Germinal center (tissue), 1 donor: ENCODE data around the gene VWDE.
"Not testable (repeated sequence)": the region's sequence is repeated elsewhere in the genome, so short reads cannot be mapped to it uniquely, and the experiment has no call there.

Experiments used
- DNase-seq: peaks from one replicate; pipeline ENCODE4 v3.0.0; 2012; ENCODE audit warnings: mixed read lengths, low spot score

Gene VWDE

GRCh38 chr7:12403287-12404181, at the start of gene VWDE:
TSS of gene VWDE (minus strand) at chr7:12403865. CDS start at chr7:12403716, 149 bp downstream.
- peak; percentile 16 for DNase-seq

DNA sequence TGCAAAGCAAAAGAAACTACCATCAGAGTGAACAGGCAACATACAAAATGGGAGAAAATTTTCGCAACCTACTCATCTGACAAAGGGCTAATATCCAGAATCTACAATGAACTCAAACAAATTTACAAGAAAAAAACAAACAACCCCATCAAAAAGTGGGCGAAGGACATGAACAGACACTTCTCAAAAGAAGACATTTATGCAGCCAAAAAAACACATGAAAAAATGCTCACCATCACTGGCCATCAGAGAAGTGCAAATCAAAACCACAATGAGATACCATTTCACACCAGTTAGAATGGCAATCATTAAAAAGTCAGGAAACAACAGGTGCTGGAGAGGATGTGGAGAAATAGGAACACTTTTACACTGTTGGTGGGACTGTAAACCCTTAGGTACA, 49.5 kb upstream of the VWDE start:
- DNase-seq: not testable (repeated sequence)

GRCh38 chr7:12450615-12451014, 47.0 kb upstream of the VWDE start:
- DNase-seq: no peak

DNA sequence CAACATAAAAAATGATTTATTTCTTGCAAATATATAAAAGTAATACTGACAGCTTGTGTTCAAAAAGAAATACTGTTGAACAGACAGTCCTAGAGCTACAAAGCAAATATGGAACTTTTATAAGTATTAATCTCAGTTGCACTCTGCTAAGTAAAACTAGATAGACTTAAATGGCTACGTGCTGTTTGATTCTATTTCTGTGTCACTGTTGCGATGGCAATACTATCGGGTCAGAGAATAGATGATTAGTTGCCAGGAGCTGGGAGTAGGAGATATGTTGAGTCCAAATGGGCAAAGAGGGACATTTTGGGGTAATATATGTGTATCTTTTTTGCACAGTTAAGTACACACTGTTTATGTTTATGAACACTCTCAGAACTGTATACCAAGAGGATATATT, 41.1 kb upstream of the VWDE start:
- DNase-seq: no peak

DNA sequence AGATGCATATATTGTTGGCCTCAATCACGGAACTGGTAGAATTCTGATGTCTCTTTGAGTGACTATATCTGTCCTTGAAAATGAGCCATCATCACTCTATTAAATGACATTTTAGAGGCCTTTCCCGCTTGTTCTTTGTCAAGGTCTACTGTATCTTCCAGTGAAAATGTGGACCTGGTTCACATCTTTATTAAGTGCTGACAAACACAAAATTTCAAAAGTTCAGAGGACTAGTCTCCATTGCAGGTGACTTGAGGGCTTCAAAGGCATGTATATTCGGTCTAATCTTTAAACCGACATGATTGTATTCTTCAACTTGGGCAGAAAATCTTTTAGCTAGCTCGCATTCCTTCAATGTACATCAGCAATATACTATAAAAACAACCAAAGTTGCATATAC, 36.6 kb upstream of the VWDE start:
- no peak for DNase-seq

DNA sequence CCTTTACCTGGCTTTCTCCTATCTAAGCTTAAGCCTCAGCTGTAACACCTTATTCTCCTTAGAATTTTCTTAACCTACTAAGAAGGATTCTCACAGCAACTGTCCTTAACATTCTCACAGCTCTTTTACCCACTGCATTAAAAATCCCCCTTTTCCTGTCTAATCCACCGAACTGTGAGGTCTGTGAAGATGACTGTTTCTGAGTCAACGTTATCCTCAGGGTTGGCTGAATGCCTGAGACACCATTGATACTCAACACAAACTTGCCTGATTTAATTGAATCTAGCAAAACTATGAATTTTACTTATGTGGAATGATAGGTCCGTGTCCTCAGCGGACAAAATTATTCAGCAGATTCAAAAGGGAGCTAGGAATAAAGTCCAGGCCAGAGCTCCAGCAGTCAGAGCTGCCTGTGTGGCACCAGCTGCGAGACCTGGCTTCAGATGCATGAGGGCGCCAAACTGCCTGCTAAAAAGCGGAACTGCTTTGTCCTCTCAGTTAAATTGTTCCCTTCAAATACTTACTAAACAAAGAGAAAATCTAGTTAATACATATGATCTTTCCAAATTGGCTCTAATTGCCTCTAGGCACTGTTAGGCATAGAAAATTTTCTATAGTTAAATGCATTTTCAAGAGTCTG, 33.4 kb upstream of the VWDE start:
- DNase-seq: no peak

DNA sequence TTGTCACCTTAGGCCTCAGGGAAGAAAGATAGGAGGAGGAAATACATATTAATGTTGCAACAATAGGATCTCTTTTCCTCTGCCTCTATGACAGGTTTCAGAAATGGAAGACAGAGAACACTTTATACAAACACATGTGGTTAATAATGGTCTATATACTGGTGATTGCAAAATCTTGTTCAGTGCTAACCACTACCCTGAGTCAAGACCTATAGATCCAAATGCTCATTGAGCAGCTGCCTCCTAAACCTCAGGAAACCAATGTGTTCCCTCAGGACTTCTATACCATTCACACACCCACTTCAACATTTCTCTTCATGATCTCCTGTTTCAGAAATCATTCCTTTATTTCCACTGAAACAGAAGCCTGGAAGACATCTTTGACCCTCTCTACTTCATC, 32.5 kb upstream of the VWDE start:
- no peak for DNase-seq

GRCh38 chr7:12434012-12434642, 30.5 kb upstream of the VWDE start:
- DNase-seq: peak; percentile 3

DNA sequence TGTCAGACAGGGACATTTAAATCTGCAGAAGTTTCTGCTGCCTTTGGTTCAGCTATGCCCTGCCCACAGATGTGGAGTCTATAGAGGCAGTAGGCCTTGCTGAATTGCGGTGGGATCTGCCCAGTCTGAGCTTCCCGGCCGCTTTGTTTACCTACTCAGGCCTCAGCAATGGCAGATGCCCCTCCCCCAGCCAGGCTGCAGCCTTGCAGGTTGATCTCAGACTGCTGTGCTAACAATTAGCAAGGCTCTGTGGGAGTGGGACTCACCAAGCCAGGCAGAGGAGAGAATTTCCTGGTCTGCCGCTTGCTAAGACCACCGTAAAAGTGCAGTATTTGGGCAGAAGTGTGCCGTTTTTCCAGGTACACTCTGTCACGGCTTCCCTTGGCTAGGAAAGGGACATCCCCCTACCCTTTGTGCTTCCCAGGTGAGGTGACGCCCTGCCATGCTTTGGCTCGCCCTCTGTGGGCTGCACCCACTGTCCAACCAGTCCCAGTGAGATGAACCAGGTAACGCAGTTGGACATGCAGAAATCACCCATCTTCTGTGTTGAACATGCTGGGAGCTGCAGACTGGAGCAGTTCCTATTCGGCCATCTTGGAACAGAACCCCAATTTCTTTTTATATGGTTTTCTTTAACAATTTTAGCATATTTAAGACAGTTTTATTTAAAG, 28.4 kb upstream of the VWDE start:
- no peak for DNase-seq

GRCh38 chr7:12425311-12425710, 21.6 kb upstream of the VWDE start:
- no peak for DNase-seq

- DNase-seq: no peak
Measured at GRCh38 chr7:12423997-12424745, 20.5 kb upstream of the VWDE start.

DNA sequence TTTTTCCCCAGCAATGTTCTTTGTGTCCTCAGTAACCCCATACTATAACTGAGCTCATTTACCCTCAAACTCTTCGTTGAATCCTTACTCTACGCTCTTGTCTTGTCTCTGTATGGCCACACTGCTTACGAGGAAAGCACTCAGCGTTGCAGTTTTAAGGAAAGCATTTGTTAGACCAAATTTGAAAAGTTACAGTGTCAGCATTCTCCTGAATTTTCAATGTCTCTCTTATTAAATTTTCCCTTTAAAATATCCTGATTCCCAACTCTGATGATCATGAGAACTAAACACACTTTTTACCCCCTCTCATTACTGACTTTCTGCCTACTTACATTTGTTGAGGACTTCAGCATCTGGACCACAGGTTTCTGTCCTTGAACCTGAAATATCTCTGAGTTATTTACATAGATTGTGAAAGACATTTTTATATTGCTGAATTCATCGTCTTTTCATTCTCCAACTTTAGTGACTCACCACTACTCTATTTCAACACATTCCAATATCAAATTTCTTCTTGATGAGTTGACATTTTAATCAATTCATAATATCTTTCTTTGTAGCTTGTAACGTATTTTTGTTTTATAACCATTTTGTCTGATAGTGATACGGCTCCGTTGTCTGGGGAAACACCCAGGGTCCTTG, 19.8 kb upstream of the VWDE start:
- DNase-seq: no peak

DNA sequence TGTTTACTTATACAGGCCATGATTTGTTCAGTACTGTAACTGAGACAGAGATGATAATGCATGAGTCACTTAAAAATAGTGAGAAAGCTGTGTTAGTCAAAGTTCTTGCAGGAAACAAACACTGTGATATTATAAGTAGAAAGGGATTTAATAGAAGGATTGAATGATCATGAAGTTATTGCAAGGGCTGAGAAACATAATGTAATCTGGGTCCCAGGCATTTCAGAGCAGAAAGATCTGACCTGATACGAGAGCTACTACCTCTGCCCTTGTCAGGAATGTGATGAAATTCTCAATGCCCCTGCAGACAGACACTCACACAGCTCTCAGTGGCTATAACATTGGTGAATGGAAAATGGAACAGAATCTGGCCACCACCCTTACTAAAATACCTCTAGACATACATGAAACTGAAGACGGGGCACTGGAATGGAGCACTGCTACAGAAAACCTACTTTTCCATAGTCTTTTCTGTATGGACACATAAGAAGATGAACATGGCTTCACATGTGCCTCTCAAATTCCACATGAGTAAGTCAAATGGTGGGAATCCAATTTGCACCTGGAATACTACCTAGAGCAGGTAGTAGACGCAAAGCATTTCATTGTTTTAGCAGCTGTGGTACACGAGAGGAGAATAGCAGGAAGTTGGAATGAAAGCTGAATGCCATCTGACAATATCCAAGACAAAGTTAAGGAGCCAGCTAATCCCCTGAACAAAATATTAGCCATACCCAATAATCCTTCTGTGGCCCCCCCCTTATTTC, 19.1 kb upstream of the VWDE start:
- no peak for DNase-seq

DNA sequence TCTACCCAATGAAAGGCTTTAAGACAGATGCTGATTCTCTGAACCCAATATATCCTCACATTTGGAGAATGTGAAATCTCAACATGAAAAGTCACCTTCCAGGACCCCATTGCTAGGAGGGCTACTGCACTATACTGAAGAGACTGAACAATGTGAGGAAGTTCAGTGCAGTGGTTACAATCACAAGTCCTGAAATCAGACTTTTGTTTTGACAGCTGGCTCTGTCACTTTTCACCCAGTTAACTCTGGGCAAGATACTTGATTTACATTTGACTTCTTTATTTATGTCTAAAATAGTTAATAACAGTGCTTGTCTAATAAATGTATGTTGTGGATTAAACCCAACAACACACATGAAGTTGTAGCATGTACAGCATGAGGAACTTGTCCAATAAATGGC, 14.8 kb upstream of the VWDE start:
- DNase-seq: no peak

DNA sequence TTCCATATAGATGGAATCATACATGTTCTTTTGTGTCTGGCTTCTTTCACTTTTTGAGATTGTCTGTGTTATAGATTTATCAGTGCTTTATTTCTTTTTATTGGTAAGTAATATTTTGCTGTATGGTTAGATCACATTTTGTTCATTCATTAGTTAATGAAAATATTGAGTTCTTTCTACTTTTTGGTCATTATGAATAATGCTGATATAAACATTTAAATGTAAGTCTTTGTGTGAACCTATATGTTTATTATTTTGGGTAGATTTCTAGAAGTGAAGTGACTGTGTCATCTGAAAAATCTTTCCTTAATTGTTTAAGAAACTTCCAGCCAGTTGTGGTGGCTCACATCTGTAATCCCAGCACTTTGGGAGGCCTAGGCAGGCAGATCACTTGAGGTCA, 11.4 kb upstream of the VWDE start:
- no peak for DNase-seq

GRCh38 chr7:12412407-12412806, 8.7 kb upstream of the VWDE start:
- no peak for DNase-seq

DNA sequence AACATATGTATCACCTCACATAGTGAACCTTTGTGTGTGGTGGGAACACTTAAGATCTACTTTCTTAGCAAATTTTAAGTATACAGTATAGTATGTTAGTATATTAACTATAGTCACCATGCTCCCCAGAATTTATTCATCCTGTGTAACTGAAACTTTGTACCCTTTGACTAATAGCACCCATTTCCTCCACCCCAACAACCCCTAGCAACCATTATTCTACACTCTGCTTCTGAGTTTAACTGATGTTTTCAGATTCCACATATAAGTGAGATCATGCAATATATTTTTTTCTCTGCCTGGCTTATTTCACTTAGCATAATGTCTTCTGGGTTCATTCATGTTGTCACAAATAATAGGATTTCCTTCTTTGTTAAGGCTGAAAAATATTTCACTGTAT, 6.9 kb upstream of the VWDE start:
- no peak for DNase-seq

DNA sequence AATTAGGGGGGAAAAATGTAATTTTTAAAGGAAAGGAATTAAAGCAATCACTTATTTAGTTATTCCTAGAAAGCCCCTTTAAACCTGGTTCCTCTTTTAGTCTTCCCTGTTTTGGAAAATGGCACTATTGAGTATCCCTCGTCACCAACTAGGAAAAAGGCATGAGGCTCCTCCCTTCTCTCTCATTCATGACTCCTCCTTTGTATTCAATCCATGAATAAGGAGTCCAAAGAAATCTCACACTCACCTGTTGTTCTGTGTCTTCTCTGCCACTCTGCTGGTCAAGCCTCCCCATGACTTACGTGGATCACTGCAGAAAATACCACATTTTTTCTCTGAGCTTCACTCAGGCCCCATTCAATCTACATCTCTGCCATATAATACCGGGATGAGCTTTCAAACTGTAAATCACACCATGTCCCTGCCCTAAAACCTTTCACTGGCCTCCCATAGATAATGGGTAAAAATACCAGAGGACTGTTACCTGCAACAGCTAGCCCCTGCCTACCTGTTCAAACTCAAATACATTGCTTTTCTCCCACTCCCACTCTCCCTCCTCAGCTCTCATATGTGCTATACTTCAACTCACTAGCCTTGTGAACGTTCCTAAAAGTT, 5.5 kb upstream of the VWDE start:
- no peak for DNase-seq

DNA sequence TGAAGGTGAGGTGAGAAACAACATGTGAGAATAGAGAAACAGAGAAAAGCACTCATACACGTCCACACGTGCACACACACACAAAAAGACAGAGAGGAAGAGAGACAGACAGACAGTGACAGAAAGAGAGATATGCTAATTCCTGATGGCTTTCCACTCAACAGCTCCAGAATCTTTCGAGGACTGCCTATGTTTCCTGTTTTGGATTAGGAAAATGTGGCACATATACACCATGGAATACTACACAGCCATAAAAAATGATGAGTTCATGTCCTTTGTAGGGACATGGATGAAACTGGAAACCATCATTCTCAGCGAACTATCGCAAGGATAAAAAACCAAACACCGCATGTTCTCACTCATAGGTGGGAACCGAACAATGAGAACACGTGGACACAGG, 4.0 kb upstream of the VWDE start:
- not testable (repeated sequence) for DNase-seq

- no peak for DNase-seq
Measured at GRCh38 chr7:12402365-12402725, 1.3 kb downstream of the VWDE start.
